GM20431 (cell line): Measurements from ENCODE around the gene DCTN5.
"Not testable (repeated sequence)": the region's sequence is repeated elsewhere in the genome, so short reads cannot be mapped to it uniquely, and the experiment has no call there.

Source experiments
- in situ Hi-C: fragments of 300-500 bp; cut with MseI, MboI; formaldehyde crosslinking; loops from one replicate; pipeline ENCODE4 v1.15.0; 2020; ENCODE audit warnings: low sequenced_read_pairs; ENCODE audit not compliant: unreplicated experiment

DCTN5 gene

GRCh38 chr16:23640931-23641765, at the start of gene DCTN5, which contains the start of gene PALB2:
Gene DCTN5 (plus strand): TSS chr16:23641466. CDS start chr16:23641543, 77 bp downstream.
Gene PALB2 (minus strand): TSS chr16:23641310. CDS start chr16:23641157, 153 bp downstream.
- in situ Hi-C loops = no loop called here

GRCh38 chr16:23594186-23594585, 47.1 kb upstream of the DCTN5 start:
- in situ Hi-C loops = no loop called here

- in situ Hi-C loops = no loop called here
Measured at GRCh38 chr16:23595246-23595950, 45.9 kb upstream of the DCTN5 start.

DNA sequence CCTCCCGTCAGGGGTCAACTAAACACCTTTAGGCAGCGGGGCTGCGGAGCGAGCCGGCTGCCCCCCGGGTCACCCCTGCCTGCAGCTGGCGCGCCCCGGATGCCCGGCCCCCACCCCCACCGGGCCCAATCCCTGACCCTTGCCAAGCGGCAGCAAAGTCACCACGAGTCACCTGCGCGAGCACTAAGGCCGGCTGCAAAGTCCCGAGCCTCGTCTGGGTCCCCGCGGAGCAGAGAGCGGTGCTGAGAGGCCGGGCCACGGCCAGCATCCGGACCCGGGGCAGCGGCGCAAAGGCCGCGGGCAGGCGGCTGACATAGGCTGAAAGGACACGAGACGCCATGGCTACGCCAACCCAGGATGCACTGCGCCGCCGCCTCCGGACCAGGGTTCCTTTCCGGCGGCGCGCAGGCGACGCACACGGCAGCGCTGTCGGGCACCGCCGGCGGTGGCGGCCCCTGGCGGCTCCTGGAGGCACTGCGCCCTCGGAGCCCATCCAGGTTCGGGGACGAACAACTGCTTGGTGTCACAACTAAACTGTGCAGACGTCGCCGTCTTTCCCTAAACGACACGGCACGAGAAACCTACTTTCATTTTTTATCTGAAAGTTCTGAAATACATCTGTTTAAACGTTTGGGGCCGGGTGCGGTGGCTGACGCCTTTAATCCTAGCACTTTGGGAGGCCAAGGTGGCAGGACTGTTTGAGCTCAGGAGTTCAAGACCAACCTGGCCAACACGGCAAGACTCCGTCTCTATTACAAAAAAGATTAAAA, 45.1 kb upstream of the DCTN5 start, which contains the start of gene NDUFAB1:
Gene NDUFAB1 (minus strand): TSS at position 366 of the 770 bp plus-strand sequence. CDS start 26 bp downstream, at position 340.
- in situ Hi-C loops = no loop called here

GRCh38 chr16:23597003-23597756, 44.1 kb upstream of the DCTN5 start:
- in situ Hi-C loops = no loop called here

DNA sequence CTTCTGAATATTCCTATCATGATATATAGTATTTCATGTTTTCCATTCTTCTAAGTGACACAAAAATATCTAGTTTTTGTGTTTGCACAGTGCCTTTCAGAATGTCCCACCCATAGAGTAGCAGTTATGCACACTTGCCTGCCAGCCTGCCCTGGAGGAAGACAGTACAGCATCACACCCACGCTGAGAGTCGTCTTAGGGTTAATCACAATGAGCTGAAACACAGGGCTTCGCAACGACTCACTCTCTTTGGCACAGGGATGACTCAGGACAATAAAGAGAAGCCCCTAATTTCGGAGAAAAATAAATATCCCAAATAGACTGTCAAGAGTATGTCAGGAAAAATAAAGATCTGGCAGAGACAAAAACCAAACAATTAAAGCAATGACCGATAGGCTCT, 33.5 kb upstream of the DCTN5 start:
- in situ Hi-C loops = no loop called here

GRCh38 chr16:23608194-23608593, 33.1 kb upstream of the DCTN5 start:
- in situ Hi-C loops = no loop called here

DNA sequence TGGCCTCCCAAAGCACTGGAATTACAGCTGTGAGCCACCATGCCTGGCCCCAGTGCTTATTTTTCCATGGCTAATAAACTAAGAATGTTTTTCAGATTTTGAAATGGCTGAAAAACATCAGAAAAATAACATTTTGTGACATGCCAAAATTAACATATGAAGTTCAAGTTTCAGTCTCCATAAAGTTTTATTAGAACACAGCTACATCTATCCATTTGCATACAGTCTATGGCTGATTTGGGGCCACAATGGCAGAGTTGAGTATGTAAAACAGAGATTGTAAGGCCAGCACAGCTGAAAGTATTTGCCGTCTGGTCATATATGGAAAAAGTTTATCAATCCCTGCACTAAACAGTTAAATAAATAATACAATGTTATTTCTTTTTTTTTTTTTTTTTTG, 31.3 kb upstream of the DCTN5 start:
- in situ Hi-C loops = no loop called here

DNA sequence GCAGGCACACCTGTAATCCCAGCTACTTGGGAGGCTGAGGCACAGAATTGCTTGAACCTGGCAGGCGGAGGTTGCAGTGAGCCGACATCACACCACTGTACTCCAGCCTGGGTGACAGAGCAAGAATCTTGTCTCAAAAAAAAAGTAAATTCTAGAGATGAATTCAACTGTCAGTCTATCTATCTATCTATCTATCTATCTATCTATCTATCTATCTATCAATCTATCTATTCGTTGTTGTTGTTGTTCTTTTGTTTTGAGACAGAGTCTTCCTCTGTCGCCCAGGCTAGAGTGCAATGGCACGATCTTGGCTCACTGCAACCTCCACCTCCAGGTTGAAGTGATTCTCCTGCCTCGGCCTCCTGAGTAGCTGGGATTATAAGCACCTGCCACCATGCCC, 30.4 kb upstream of the DCTN5 start:
- in situ Hi-C loops = not testable (repeated sequence)

- in situ Hi-C loops = no loop called here
Measured at GRCh38 chr16:23611936-23612335, 29.3 kb upstream of the DCTN5 start.

GRCh38 chr16:23615805-23616204, 25.5 kb upstream of the DCTN5 start:
- in situ Hi-C loops = no loop called here

DNA sequence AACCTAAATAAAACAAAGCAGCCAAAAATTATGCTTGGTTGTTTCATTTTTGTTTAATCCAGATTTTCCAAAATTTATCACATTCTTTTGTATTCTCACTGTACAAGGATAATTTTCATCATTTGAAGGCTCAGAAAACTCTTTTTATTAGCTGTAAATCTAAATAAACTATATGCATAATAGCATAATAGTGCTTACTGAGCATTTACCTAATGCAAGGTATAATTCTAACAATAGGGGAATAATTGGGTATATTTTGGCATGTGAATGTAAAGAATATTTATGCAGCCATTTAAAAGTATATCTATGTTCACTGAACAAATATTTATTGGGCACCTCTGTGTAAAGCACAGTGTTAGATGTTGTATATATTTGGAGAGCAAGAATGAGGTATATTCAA, 17.2 kb upstream of the DCTN5 start:
- in situ Hi-C loops = no loop called here

- in situ Hi-C loops = no loop called here
Measured at GRCh38 chr16:23629516-23629915, 11.8 kb upstream of the DCTN5 start.

DNA sequence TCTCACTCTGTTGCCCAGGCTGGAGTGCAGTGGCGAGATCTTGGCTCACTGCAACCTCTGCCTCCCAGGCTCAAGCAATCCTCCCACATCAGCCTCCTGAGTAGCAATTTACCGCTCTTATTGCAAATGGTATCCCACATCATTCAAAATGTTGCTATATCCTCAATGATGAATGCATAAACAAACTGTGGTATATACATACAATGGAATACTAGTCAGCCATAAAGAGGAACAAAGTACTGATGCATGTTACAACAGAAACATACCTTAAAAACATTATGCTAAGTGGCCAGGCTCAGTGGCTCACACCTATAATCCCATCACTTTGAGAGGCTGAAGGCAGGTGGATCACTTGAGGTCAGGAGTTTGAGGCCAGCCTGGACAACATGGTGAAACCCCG, 9.4 kb upstream of the DCTN5 start:
- in situ Hi-C loops = not testable (repeated sequence)

DNA sequence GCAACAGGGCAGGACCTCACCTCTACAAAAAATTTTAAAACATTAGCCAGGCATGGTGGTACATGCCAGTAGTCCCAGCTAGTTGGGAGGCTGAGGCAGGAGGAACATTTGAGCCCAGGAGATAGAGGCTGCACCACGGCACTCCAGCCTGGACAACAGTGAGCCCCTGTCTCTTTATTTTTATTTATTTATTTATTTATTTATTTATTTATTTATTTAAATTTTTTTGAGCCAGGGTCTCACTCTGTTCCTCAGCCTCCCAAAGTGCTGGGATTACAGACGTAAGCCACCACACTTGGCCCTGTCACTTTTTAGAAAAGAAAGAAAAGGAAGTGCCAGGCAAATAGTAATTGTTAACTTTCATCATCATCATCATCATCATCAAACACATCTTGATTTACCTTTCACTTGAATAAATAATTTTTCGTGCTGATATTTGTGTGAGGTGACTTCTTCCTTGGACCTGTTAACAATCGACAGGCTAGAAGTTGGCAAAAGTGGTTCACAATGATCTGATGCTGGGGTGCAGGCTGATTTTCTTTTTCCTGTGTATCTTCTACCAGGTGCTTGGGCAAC, 6.7 kb upstream of the DCTN5 start:
- in situ Hi-C loops = no loop called here

DNA sequence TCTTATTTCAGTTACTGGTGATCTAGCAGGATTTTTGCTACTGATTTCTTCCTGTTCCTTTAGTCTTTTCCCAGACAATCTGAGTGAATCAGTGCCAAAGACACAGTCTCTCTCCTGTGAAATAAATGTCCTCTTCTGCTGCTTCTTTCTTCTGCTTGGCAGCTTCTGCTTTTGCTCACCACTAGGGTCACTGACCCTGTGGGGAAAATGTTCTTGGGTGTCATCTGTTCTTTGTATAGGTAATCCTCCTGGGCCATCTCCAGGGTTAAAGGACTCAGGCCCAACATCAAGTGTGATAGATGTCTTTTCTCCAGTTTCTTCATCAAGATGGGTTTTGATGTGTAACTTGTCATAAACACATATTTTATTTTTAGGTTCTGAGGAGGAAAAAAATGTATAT, 5.3 kb upstream of the DCTN5 start:
- in situ Hi-C loops = no loop called here

- in situ Hi-C loops = no loop called here
Measured at GRCh38 chr16:23640615-23640930, 693 bp upstream of the DCTN5 start.

GRCh38 chr16:23642246-23642774, 1.0 kb downstream of the DCTN5 start:
- in situ Hi-C loops = no loop called here

GRCh38 chr16:23650674-23651416, 9.6 kb downstream of the DCTN5 start:
- in situ Hi-C loops = no loop called here
